KMS-11 (cell line): ENCODE data around the gene PARP12.

Source experiments
- H2AFZ ChIP-seq: fragments of 200-600 bp; sonication (generic); 2 replicates; pipeline ENCODE4 v1.6.1; 2016; ENCODE audit warnings: antibody characterized with exemption, mixed run types, low read depth
- H3K27ac ChIP-seq: fragments of 200-600 bp; sonication (generic); 2 replicates; pipeline ENCODE4 v1.6.1; 2016; ENCODE audit warnings: mild to moderate bottlenecking, mixed run types
- H3K27me3 ChIP-seq: fragments of 200-600 bp; sonication (generic); 2 replicates; pipeline ENCODE4 v1.6.1; 2017; ENCODE audit warnings: mild to moderate bottlenecking, low read depth, mixed run types, moderate library complexity; ENCODE audit not compliant: insufficient read depth
- H3K36me3 ChIP-seq: fragments of 200-600 bp; sonication (generic); 2 replicates; pipeline ENCODE4 v1.6.1; 2017; ENCODE audit warnings: mild to moderate bottlenecking, mixed run types; ENCODE audit not compliant: insufficient read depth
- H3K4me1 ChIP-seq: fragments of 200-600 bp; sonication (generic); 2 replicates; pipeline ENCODE4 v1.6.1; 2016; ENCODE audit warnings: mild to moderate bottlenecking, low read depth, mixed run types; ENCODE audit not compliant: poor library complexity, severe bottlenecking
- H3K4me2 ChIP-seq: fragments of 200-600 bp; sonication (generic); 2 replicates; pipeline ENCODE4 v1.7.0; 2016; ENCODE audit warnings: mild to moderate bottlenecking, mixed run types
- H3K4me3 ChIP-seq: fragments of 200-600 bp; sonication (generic); IDR thresholded peaks from 2 replicates; pipeline ENCODE4 v1.6.1; 2017; ENCODE audit warnings: low read depth, low read length, mixed read lengths; ENCODE audit not compliant: insufficient read depth
- H3K79me2 ChIP-seq: fragments of 200-600 bp; sonication (generic); 2 replicates; pipeline ENCODE4 v1.6.1; 2016; ENCODE audit warnings: low read depth, mixed run types; ENCODE audit not compliant: insufficient read depth
- H3K9ac ChIP-seq: fragments of 200-600 bp; sonication (generic); 2 replicates; pipeline ENCODE4 v1.6.1; 2016; ENCODE audit warnings: mild to moderate bottlenecking, mixed run types
- H4K20me1 ChIP-seq: fragments of 200-600 bp; sonication (generic); 2 replicates; pipeline ENCODE4 v1.6.1; 2016; ENCODE audit warnings: mild to moderate bottlenecking, mixed run types; ENCODE audit not compliant: insufficient read depth
- CTCF ChIP-seq: fragments of 200-600 bp; sonication (generic); conservative IDR thresholded peaks from 2 replicates; pipeline ENCODE4 v1.6.1; 2017; ENCODE audit warnings: low read depth, mild to moderate bottlenecking, antibody characterized with exemption, low read length, moderate library complexity, mixed read lengths

Gene PARP12

GRCh38 chr7:140080919-140081318 is 18.2 kb upstream of the PARP12 start:
- TF ChIP-seq CTCF, result no peak
- no peak overlapping the region for H3K27ac ChIP-seq

GRCh38 chr7:140079121-140079536 is 16.4 kb upstream of the PARP12 start:
- Histone ChIP-seq H3K27ac (no peak overlapping the region), H3K27me3 (no peaks in the 10 kb centered on the region), H3K79me2 (no peaks in the 10 kb centered on the region), H3K36me3 (no peaks in the 10 kb centered on the region), H4K20me1 (no peaks in the 10 kb centered on the region), H3K9ac (no peak overlapping the region), H3K4me3 (no peak overlapping the region), H3K4me1 (no peaks in the 10 kb centered on the region), H3K4me2 (no peak overlapping the region), H2AFZ (no peak overlapping the region)
- TF ChIP-seq CTCF, result no peak

More at GRCh38 chr7:140080919-140081318, 18.2 kb upstream of the PARP12 start:
- Histone ChIP-seq H3K79me2 (no peaks in the 10 kb centered on the region), H3K4me1 (no peaks in the 10 kb centered on the region), H4K20me1 (no peaks in the 10 kb centered on the region), H3K27me3 (no peaks in the 10 kb centered on the region), H3K9ac (no peak overlapping the region), H3K4me2 (no peak overlapping the region), H2AFZ (no peak overlapping the region), H3K4me3 (no peak overlapping the region), H3K36me3 (no peaks in the 10 kb centered on the region)

DNA sequence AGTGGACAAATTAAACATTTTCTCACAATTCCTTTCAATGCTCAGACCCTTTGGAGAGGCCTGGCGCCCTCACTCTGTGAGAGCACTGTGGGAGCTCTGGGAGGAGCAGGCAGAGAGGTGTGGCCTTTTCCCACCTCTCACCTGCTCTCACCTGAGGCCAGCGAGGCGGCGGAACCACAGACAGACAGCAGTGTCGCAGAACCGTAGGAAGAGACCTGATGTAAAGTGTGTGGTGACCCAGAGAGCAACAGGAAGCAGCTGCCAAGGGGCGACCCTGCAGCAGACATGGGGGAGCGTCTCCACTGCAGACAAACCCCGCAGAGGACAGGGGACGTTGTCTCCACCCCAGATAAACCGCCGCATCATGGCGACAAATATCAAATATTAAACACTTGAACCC is 15.6 kb upstream of the PARP12 start:
- Histone ChIP-seq H3K27me3 (no peaks in the 10 kb centered on the region), H3K4me1 (no peaks in the 10 kb centered on the region), H3K27ac (no peak overlapping the region), H3K4me3 (no peak overlapping the region), H3K36me3 (no peaks in the 10 kb centered on the region), H2AFZ (no peak overlapping the region), H3K9ac (no peak overlapping the region), H3K4me2 (no peak overlapping the region), H3K79me2 (no peaks in the 10 kb centered on the region), H4K20me1 (no peaks in the 10 kb centered on the region)
- no peak for TF ChIP-seq CTCF

- Histone ChIP-seq H3K36me3 (no peaks in the 10 kb centered on the region), H3K27ac (no peak overlapping the region), H3K9ac (no peak overlapping the region), H3K4me3 (no peak overlapping the region), H3K4me2 (no peak overlapping the region), H2AFZ (no peak overlapping the region), H3K79me2 (no peaks in the 10 kb centered on the region), H3K27me3 (no peaks in the 10 kb centered on the region), H3K4me1 (no peaks in the 10 kb centered on the region), H4K20me1 (no peaks in the 10 kb centered on the region)
- no peak for TF ChIP-seq CTCF
Observed at GRCh38 chr7:140074780-140075179, 12.0 kb upstream of the PARP12 start.

DNA sequence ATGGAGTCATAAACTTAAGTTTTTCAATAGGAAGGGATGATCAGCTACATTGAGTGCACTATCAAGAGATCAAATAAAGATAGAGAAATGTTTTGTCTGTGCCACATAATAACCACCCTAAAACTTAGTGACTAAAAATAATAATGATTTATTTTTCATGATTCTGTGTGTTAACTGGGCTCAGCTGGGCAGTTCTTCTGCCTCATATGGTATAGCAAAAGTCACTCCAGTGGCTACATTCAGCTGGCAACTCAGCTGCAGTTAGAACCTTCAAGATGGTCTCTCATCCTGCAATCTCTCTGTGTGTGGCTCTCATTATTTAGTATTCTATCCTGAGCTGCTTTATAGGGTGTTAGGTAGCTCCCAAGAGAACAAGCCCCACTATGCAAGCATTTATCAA is 7.8 kb upstream of the PARP12 start:
- H4K20me1 ChIP-seq, result no peaks in the 10 kb centered on the region
- no peaks in the 10 kb centered on the region for H3K27me3 ChIP-seq
- H3K4me3 ChIP-seq, result no peak overlapping the region
- H3K9ac ChIP-seq, result no peak overlapping the region
- TF ChIP-seq CTCF, result no peak
- no peaks in the 10 kb centered on the region for H3K36me3 ChIP-seq
- no peaks in the 10 kb centered on the region for H3K4me1 ChIP-seq
- no peak overlapping the region for H2AFZ ChIP-seq
- no peak overlapping the region for H3K4me2 ChIP-seq
- H3K27ac ChIP-seq, result no peak overlapping the region
- H3K79me2 ChIP-seq, result no peaks in the 10 kb centered on the region
